Gastrocnemius medialis (tissue), 4 donors: ENCODE data around the gene SALL4. TPM values are rescaled to one million over a fixed set of nuclear protein-coding genes. Genes with fewer than 3 reads are reported as not detected.
"Not testable (repeated sequence)": the region's sequence is repeated elsewhere in the genome, so short reads cannot be mapped to it uniquely, and the experiment has no call there.

Experiments
- ATAC-seq, 2 donors: fragments of 150-250 bp; one replicate each; pipeline ENCODE4 v1.9.1; 2016
- DNase-seq, 2 donors: peaks; one replicate each; pipeline ENCODE4 v3.0.0-alpha.2; 2019
- H3K27ac ChIP-seq, 4 donors: fragments of 200-600 bp; sonication (generic); 1 replicate in 1 of 4; 2 replicates in 3 of 4; pipeline ENCODE4 v1.5.1; 2016 to 2018; ENCODE audit warnings: mild to moderate bottlenecking in 2 of 4, moderate library complexity in 1 of 4
- H3K27me3 ChIP-seq, 3 donors: fragments of 200-600 bp; sonication (generic) in 2 of 3; 1 replicate in 1 of 3; 2 replicates in 2 of 3; pipeline versions ENCODE4 v1.5.1 to v1.6.0; 2016 to 2019; ENCODE audit warnings: mild to moderate bottlenecking in 1 of 3, moderate library complexity in 1 of 3
- H3K36me3 ChIP-seq, 2 donors: fragments of 200-600 bp; sonication (generic) in 1 of 2; one replicate each; pipeline ENCODE4 v1.5.1; 2017 to 2018
- H3K4me1 ChIP-seq, 2 donors: fragments of 200-600 bp; sonication (generic) in 1 of 2; one replicate each; pipeline ENCODE4 v1.5.1; 2016 to 2017; ENCODE audit warnings: mild to moderate bottlenecking in 2 of 2
- H3K4me3 ChIP-seq, 4 donors: fragments of 200-600 bp; sonication (generic) in 3 of 4; 1 replicate in 1 of 4; 2 replicates in 3 of 4; pipeline ENCODE4 v1.5.1; 2016 to 2019; ENCODE audit warnings: mild to moderate bottlenecking in 2 of 4
- H3K9me3 ChIP-seq, 3 donors: fragments of 200-600 bp; sonication (generic) in 2 of 3; 1 replicate in 1 of 3; 2 replicates in 2 of 3; pipeline ENCODE4 v1.5.1; 2016 to 2019
- CTCF ChIP-seq, 5 experiments: fragments of 450-650 bp in 3 of 5; fragments of 200-600 bp in 2 of 5; sonication (generic) in 2 of 5; IDR thresholded peaks in 4 of 5; conservative IDR thresholded peaks in 1 of 5; 1 replicate in 4 of 5; 2 replicates in 1 of 5; pipeline ENCODE4 v1.5.1; 2016 to 2019; ENCODE audit warnings: antibody characterized with exemption in 5 of 5, mild to moderate bottlenecking in 3 of 5, moderate library complexity in 3 of 5
- POLR2A ChIP-seq, 2 donors: fragments of 450-650 bp; IDR thresholded peaks; one replicate each; pipeline ENCODE4 v1.6.1; 2017; ENCODE audit warnings: antibody characterized with exemption in 2 of 2, mild to moderate bottlenecking in 2 of 2, moderate library complexity in 2 of 2
- in situ Hi-C, 4 donors: fragments of 200-750 bp; cut with MboI; loops; one replicate each; pipeline versions ENCODE4 v1.15.0 to v1.8.0; 2017; ENCODE audit warnings: low sequenced_read_pairs in 4 of 4
- intact Hi-C: fragments of 100-400 bp; cut with DNase I; formaldehyde crosslinking; loops from one replicate; pipeline ENCODE4 v1.15.1; 2023; ENCODE audit warnings: low total_unique reads
- total RNA-seq, 4 donors: library from RNA; depleted of rRNA; stranded (reverse); fragments of >200 nt; gene quantifications; one replicate each; pipeline versions ENCODE4 v1.1.0 to v1.2.3, GENCODE V29; 2016

The SALL4 gene
- total RNA-seq, 4 donors from 2014 or later = not detected

- Histone ChIP-seq H3K27ac (no peak overlapping the region), H3K4me3 (no peak overlapping the region), H3K4me1 (peaks cover 0 to 5% of the 10 kb centered on the region in 2 donors), H3K27me3 (no peaks in the 10 kb centered on the region), H3K9me3 (no peaks in the 10 kb centered on the region), H3K36me3 (no peaks in the 10 kb centered on the region)
- in situ Hi-C loops = no loop called here
- DNase-seq (no peak), ATAC-seq (no peak)
- no peak for TF ChIP-seq POLR2A (IDR thresholded peaks at IDR 0.05)
- TF ChIP-seq CTCF (IDR thresholded peaks at IDR 0.05 in 4 of 5, conservative IDR thresholded peaks at IDR 0.05 in 1 of 5) = no peak
- intact Hi-C loops = no loop called here
These were observed 45.1 kb downstream of the SALL4 start for GRCh38 chr20:51757226-51757625.

GRCh38 chr20:51756653-51757052 is 45.7 kb downstream of the SALL4 start:
- DNase-seq (no peak), ATAC-seq (no peak)
- no peaks in the 10 kb centered on the region for H3K9me3 ChIP-seq
- H3K27me3 ChIP-seq = no peaks in the 10 kb centered on the region
- no peak overlapping the region for H3K4me3 ChIP-seq
- in situ Hi-C loops (no loop called here), intact Hi-C loops (no loop called here)
- TF ChIP-seq POLR2A (IDR thresholded peaks at IDR 0.05) = no peak
- no peak for TF ChIP-seq CTCF (IDR thresholded peaks at IDR 0.05 in 4 of 5, conservative IDR thresholded peaks at IDR 0.05 in 1 of 5)
- H3K27ac ChIP-seq = no peak overlapping the region
- no peaks in the 10 kb centered on the region for H3K36me3 ChIP-seq
- peaks cover 0 to 10% of the 10 kb centered on the region in 2 donors for H3K4me1 ChIP-seq

GRCh38 chr20:51753220-51753619 is 49.1 kb downstream of the SALL4 start:
- H3K9me3 ChIP-seq, DNase-seq, in situ Hi-C loops, H3K4me3 ChIP-seq, H3K36me3 ChIP-seq, H3K27me3 ChIP-seq, intact Hi-C loops, ATAC-seq: not testable (repeated sequence)
- H3K27ac ChIP-seq = peak overlapping the region in 1 of 4 donors; percentile 68
- peaks cover 14 to 30% of the 10 kb centered on the region in 2 donors for H3K4me1 ChIP-seq

- peaks cover 14 to 30% of the 10 kb centered on the region in 2 donors for H3K4me1 ChIP-seq
- ATAC-seq (peak; percentile 50 to 62), DNase-seq (no peak)
- H3K27ac ChIP-seq = peak overlapping the region; percentile 1 to 68 (median 45)
- TF ChIP-seq POLR2A (IDR thresholded peaks at IDR 0.05) (no peak), CTCF (IDR thresholded peaks at IDR 0.05 in 4 of 5, conservative IDR thresholded peaks at IDR 0.05 in 1 of 5) (no peak)
- intact Hi-C loops = no loop called here
- in situ Hi-C loops = no loop called here
- no peaks in the 10 kb centered on the region for H3K9me3 ChIP-seq
- H3K4me3 ChIP-seq = no peak overlapping the region
- no peaks in the 10 kb centered on the region for H3K36me3 ChIP-seq
- no peaks in the 10 kb centered on the region for H3K27me3 ChIP-seq
These were observed 49.9 kb downstream of the SALL4 start for GRCh38 chr20:51752343-51752951.

- no peak overlapping the region for H3K4me3 ChIP-seq
- peak overlapping the region in 3 of 4 donors; percentile 25 to 70 (median 60) for H3K27ac ChIP-seq
- no peak for TF ChIP-seq CTCF (IDR thresholded peaks at IDR 0.05 in 4 of 5, conservative IDR thresholded peaks at IDR 0.05 in 1 of 5)
- no peak for TF ChIP-seq POLR2A (IDR thresholded peaks at IDR 0.05)
- intact Hi-C loops = no loop called here
- H3K36me3 ChIP-seq = no peaks in the 10 kb centered on the region
- peaks cover 14 to 30% of the 10 kb centered on the region in 2 donors for H3K4me1 ChIP-seq
- ATAC-seq (no peak), DNase-seq (no peak)
- no peaks in the 10 kb centered on the region for H3K27me3 ChIP-seq
- H3K9me3 ChIP-seq = no peaks in the 10 kb centered on the region
- in situ Hi-C loops = no loop called here
These were observed 51.4 kb downstream of the SALL4 start for GRCh38 chr20:51750770-51751388.
